ENCODE results near the gene SNTN.

Gene SNTN

DNA sequence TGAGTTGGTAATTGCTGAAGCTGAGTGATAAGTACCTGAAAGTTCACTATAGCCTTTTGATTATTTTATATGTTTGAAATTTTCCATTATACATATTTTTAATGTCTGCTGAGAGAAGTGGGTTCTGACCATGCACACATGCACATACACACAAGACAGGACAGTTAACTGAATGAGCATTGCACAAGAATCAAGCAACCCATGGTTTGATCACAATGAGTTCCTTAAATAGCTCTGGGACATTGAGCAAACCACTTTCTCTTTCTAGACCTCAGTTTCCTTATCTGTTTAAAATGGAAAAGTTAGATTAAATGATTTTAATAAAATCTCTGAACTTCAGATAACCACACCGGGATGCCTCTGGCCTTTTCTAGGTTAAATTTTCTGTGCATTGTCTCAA lies 26.7 kb downstream of the SNTN start:
- DNase-seq: no peak

DNA sequence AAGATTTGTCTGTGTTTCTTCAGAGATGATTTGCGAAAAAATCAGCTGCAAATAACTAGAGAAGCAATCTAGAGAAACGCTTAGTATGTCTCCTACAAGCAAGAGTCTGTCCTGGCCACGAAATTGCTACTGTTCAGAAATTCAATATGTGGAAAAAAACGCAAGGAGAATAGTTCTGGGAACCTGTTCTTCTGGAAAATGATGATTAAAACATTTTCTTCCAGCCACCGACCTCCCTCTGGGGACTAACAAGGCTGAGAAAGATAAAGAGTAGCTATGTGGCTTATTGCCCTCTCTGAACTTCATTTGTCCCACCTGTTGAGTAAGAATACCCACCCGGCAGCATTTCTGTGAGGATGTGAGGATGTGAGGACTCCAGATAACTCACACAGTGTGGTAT lies 31.6 kb downstream of the SNTN start:
- DNase-seq: no peak

DNA sequence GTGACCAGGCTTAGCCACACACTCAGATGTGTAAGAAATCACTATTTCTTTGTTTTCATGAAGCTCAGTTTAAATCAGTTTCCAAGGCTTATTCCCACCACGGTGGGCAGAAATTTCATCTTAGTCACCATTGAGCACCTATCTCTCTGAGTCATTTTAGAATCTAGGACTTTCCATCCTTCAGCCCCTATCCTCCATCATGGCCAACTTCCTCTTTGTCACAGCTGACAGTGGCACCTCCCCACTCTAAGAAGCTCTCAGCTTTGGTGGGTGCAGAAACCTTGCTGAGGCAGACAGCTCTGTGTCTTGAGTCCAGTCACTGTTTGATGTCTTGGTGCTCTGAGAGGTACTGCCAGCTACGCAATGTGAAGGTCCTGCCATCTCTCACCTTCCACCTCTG lies 32.9 kb downstream of the SNTN start:
- DNase-seq: no peak

DNA sequence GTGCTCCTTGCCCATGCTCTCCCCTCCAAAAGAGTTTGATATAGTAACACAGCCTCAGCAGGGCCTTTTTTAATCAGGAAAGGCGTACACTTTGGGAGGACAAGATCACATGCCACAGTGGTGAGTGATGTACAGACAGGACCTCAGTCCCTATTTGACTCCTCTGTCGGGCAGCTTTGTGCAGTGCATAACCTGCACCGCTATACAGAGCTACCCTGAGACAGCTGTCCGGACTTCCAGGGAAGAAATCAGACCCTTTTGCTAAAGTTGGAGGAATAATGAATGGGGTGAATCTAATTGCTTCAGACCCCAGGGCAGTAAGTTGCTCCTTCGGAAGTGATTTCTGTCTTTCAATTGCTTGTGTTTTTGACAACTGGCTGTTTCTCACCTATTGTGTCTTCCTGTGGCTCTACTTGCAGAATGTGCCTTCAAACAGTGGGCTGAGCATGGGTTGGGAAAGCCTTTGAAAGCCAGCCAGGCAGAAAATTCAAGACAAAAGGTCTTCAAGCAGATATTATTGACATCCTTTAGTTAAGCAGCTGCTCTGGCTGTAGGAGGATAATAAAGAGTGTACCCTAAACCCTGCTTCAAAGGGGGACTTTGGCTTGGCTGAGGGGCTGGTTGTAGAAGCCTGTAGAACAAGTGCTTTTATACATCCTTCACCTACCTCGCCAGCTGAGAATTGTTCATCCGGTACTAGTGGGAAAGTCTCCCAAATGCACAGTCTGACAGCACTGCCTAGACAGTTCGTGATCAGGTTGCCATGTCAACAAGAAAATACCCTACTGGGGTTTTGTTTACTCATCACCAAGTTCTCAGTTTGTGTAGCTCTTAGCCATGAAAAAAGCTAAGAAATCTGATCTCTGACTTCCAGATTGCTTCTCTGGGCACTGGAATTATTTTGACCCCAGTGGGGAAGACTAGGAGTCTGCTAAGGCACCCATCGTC lies 35.1 kb downstream of the SNTN start:
- no peak for DNase-seq

DNA sequence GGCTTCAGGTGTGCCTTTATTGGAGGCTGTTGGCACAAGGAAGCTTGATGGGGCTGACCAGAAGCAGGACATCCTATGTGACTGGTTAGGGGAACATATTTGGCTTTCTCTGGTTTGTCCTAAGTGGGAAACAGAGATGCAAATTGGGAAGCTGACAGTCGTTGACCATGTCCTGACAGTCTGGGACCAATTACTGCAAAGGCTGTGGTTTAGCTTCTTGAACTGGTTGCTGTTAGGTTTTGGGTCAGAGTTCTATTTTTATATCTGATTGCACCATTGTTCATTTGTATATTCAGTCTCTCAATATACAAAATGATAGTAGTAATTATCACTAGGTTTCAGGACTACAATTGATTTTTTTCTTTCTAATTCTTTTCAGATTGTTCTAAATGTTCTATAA lies 36.8 kb downstream of the SNTN start:
- DNase-seq: no peak

DNA sequence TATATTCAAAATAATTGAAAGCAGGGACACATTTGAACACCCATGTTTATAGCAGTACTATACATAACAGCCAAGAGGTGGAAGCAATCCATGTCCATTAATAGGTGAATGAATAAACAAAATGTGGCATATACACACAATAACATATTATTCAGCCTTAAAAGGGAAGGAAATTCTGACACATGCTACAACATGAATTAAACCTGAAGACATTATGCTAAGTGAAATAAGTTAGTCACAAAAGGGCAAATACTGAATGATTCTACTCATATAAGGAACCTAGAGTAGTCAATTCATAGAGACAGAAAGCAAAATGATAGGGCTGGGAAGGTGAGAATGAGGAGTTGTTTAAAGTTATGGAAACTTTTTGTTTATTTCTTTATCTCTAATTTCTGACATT lies 40.9 kb downstream of the SNTN start:
- no peak for DNase-seq

DNA sequence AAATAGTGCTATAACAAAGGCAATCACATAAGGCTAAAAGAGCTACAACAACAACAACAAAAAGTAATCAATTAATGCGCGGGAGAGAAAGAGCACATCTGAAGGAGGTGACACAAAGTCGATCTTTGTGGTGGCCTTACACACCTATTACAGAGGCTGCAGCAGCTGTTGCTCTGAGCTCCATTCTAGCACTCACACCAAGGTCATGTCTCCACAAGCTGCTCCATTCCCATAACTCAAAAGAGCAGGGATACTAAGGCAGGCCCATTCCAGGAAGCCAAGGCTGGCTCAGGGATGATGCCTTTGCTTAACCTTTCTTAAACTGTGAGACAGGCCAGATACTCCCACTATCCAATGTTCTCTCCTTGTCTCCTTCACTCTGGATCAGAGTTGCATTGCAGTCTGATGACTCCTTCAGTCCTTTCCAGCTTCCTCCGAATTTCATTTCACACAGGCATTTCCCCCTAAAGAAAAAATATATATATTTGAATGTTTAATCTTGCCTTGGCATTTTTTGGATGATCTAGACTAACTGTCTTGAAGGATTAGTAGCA lies 52.7 kb downstream of the SNTN start:
- no peak for DNase-seq

DNA sequence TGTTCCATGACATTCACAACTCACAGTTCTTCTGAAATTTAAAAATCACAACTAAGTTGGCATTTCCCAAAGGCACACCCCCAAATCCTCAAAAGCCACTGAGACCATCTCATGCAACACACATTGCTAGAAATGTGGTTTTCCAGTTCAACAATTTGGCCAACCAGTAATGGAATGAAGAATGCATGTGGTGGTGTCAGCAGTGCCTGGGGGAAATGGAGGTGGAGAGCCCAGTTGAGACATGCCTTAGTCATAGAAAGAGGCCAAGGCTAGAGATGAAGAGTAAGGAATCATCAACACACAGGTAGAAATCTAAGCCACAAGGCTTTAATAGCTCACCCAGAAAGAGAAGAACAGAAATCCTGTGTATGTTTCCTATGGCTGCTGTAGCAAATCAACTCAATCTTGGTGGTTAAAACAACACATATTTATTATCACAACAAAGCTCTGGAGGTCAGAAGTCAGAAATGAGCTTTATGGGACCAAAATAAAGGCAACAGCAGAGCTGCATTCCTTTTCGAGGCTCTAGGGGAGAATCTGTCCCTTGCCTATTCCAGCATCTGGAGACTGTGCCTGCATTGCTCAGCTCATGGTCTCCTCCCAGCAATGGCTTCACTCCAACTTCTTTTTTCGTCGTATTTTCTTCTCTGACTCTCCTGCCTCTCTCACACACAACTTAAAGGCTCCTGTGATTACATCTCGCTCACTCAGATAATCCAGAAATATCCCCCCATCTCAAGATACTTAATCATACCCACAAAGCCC lies 54.0 kb downstream of the SNTN start:
- DNase-seq: no peak

DNA sequence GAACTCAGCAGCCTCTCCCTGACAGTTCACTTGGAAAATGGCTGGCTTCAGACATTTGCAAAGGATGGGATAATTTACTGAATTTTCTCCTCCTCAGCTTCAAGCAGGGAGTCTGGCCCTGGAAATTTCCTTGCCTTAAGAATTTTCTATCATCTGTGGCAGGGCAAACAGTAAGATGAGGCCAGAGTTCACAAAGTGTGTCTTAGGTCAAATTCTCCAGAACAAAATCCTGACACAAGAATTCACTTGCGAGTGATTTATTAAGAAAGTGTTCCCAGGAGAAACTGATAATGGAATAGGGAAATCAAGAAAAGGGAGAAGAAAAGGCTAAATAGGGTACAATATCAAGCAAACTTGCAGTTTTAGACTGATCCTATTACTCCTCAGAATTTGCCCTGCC lies 55.3 kb downstream of the SNTN start:
- no peak for DNase-seq

DNA sequence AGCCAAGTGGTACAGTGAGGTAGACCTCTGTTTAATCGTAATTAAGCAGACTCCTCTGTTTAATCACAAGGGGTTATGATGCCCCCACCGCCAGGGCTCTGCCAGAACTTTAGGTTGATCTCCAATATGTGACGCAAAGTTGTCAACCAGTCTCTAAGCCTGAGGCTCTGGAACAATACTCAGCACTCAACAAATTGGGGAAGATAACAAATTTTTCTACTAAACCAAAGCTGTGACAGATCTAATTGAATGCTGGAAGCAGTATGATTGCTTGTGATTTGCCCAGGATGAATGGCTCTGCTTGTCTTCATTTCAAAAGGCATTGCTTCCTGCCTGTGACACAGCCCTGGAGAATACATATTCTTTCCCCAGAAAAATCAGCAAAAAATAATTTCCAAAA lies 57.1 kb downstream of the SNTN start:
- no peak for DNase-seq
